Duodenal mucosa (tissue), 2 donors: ENCODE results near the gene BCAS3.
"Not testable (repeated sequence)": the region's sequence is repeated elsewhere in the genome, so short reads cannot be mapped to it uniquely, and the experiment has no call there.

Experiments used
- H3K27ac ChIP-seq: one replicate; pipeline ENCODE4 v1.7.0; 2013; ENCODE audit warnings: low read depth, low read length
- H3K27me3 ChIP-seq, 2 donors: one replicate each; pipeline ENCODE4 v1.7.0; 2013; ENCODE audit warnings: low read length in 2 of 2, control low read depth in 1 of 2; ENCODE audit not compliant: insufficient read depth in 2 of 2, control insufficient read depth in 1 of 2
- H3K36me3 ChIP-seq, 2 donors: one replicate each; pipeline ENCODE4 v1.7.0; 2013; ENCODE audit warnings: low read length in 2 of 2, control low read depth in 1 of 2; ENCODE audit not compliant: insufficient read depth in 2 of 2, control insufficient read depth in 1 of 2
- H3K4me1 ChIP-seq, 2 donors: one replicate each; pipeline ENCODE4 v1.7.0; 2013; ENCODE audit warnings: low read length in 2 of 2, control low read depth in 1 of 2; ENCODE audit not compliant: insufficient read depth in 2 of 2, control insufficient read depth in 1 of 2
- H3K4me3 ChIP-seq, 2 donors: one replicate each; pipeline ENCODE4 v1.7.0; 2013; ENCODE audit warnings: low read length in 2 of 2, low read depth in 1 of 2
- H3K9ac ChIP-seq, 2 donors: one replicate each; pipeline ENCODE4 v1.7.0; 2013; ENCODE audit warnings: low read length in 2 of 2, low read depth in 1 of 2
- H3K9me3 ChIP-seq, 2 donors: one replicate each; pipeline ENCODE4 v1.7.0; 2013; ENCODE audit warnings: low read length in 2 of 2, control low read depth in 1 of 2; ENCODE audit not compliant: control insufficient read depth in 1 of 2

The BCAS3 gene

DNA sequence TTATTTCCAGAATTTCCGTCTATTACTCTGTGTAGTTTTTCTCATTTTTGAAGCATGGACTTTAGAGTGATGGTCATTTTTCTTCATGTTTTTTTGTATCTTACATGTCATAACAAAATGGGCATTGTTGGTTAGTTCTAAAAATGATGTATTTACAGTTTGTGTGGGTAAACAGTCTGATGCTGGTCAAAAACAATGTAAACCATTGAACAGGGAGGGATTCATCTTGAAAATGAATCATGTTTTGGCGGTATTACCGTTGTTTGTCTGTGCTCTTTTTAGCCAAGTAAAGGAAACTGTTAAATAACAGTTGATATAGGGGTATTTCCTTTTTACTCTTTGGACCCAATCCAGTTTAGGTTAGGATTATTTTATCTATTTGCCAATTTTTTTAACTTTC is 315.8 kb downstream of the BCAS3 start:
- H3K4me1 ChIP-seq = no peaks in the 10 kb centered on the region
- H3K9me3 ChIP-seq = no peaks in the 10 kb centered on the region
- no peak overlapping the region for H3K9ac ChIP-seq
- H3K4me3 ChIP-seq = no peak overlapping the region
- H3K36me3 ChIP-seq = no peaks in the 10 kb centered on the region
- H3K27ac ChIP-seq = no peak overlapping the region
- no peaks in the 10 kb centered on the region for H3K27me3 ChIP-seq

DNA sequence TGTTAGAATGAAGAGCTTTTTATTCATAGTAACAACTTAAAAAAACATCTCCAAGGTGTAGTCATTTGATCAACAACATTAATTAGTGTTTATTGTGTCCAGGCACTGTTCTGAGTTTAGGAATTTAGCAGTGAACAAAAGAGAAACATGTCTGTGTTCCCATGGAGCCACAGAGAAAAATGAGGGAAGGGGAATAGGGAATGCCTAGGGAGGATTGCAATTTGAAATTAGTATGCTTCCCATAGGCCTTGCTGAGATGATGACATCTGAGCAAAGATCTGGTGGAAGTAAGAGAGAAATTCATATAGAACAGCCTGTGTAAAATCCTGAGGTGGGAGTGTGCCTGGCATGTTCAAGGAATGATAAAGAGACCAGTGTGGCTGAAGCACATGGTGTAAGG is 318.0 kb downstream of the BCAS3 start:
- Histone ChIP-seq H3K9ac (no peak overlapping the region), H3K4me3 (no peak overlapping the region), H3K9me3 (no peaks in the 10 kb centered on the region), H3K27ac (no peak overlapping the region), H3K27me3 (no peaks in the 10 kb centered on the region), H3K36me3 (no peaks in the 10 kb centered on the region), H3K4me1 (no peaks in the 10 kb centered on the region)

DNA sequence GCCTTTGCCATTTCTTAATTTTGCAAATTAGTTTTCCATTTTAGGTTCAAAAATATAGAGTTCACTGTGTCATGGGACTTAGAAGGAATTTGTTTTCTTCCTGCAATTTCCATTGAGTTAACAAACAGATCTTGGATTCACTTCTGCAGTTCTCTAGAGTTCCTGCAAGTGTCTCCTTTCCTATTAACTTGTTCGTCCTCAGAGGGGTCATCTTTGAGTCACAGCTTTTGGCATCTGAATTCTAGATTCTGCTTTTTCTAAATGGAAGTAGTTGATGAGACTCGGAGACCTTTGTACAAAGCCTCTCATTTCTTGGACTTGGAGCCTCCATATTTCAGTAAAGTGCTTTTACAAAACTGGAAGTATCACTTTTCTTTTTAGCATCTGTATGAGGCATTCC is 323.3 kb downstream of the BCAS3 start:
- H3K27me3 ChIP-seq = no peaks in the 10 kb centered on the region
- no peaks in the 10 kb centered on the region for H3K4me1 ChIP-seq
- no peaks in the 10 kb centered on the region for H3K36me3 ChIP-seq
- no peak overlapping the region for H3K27ac ChIP-seq
- no peak overlapping the region for H3K9ac ChIP-seq
- H3K4me3 ChIP-seq = no peak overlapping the region
- no peaks in the 10 kb centered on the region for H3K9me3 ChIP-seq

DNA sequence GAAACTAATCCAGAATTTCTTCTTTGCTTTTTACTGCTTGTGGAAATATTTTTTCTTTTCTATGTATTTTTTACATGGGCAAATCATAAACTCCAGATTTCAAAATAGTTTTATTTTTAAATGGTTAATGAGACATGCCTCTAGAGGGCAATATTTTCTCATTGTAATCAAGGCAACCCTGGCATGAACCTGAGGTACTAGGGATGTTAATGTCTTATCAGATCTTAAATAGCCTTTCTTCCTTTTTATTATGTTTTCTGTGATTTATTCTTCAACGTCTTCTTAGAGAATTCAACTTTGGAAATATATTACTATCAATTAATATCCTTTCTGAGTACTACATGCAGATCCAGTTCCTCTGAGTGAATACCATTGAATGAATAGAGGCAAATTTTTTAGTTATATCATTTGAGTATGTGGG is 324.7 kb downstream of the BCAS3 start:
- H3K9me3 ChIP-seq = no peaks in the 10 kb centered on the region
- H3K36me3 ChIP-seq = no peaks in the 10 kb centered on the region
- H3K4me3 ChIP-seq = no peak overlapping the region
- H3K4me1 ChIP-seq = peaks cover 0 to 1% of the 10 kb centered on the region in 2 donors
- no peak overlapping the region for H3K9ac ChIP-seq
- H3K27me3 ChIP-seq = no peaks in the 10 kb centered on the region
- no peak overlapping the region for H3K27ac ChIP-seq

DNA sequence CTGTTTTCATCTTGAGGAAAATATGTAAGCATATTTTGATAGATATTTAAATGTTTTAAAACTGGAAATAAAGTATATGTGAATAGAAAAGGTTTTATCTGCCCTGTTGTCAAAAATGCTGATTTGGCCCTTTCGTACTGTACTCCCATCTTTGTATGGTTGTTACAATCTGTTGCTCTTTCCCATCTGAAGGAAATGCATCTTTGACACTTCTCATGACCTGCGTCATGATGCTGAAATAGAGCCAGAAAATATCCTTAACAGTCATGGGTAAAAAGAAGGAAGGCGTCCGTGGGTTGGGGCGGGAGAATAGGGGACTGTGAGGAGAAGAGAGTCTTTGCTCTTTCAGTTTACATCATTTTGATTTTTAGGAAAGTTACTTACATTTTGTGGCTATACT is 327.7 kb downstream of the BCAS3 start:
- H3K9me3 ChIP-seq = no peaks in the 10 kb centered on the region
- peaks cover 0 to 7% of the 10 kb centered on the region in 2 donors for H3K4me1 ChIP-seq
- H3K4me3 ChIP-seq = no peak overlapping the region
- no peak overlapping the region for H3K9ac ChIP-seq
- no peaks in the 10 kb centered on the region for H3K27me3 ChIP-seq
- H3K27ac ChIP-seq = no peak overlapping the region
- no peaks in the 10 kb centered on the region for H3K36me3 ChIP-seq

DNA sequence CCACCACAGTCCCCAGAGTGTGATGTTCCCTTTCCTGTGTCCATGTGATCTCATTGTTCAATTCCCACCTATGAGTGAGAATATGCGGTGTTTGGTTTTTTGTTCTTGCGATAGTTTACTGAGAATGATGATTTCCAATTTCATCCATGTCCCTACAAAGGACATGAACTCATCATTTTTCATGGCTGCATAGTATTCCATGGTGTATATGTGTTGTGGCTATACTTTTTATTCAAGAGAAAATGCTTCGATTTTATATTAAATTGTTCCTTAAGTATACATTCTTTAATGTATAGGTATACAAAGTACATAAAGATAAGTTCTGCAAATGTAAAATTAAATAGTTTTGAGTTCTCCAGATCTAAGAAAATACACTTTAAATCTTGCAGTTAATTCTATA is 328.3 kb downstream of the BCAS3 start:
- H3K4me1 ChIP-seq, H3K27ac ChIP-seq, H3K36me3 ChIP-seq: not testable (repeated sequence)

DNA sequence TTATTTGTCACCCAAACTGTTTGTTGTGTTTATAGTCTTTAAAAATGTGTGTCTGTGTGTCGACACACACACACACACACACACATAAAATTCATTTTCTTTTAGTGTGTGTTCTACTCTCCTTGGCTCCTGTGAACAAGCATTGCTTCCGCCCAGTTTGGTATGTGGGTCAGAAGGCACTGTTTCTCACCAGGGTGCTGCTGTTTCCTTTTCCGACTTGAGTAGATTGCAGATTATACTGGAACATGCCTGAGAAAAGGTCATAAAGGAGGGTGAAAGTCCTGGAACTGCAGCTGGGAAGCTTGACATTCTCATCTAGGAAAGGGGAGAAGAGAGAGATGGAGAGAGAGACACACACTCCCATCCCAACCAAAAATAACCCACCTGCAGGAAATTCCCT is 330.3 kb downstream of the BCAS3 start:
- no peak overlapping the region for H3K9ac ChIP-seq
- no peak overlapping the region for H3K27ac ChIP-seq
- peaks cover 0 to 7% of the 10 kb centered on the region in 2 donors for H3K4me1 ChIP-seq
- no peak overlapping the region for H3K4me3 ChIP-seq
- H3K36me3 ChIP-seq = no peaks in the 10 kb centered on the region
- H3K9me3 ChIP-seq = no peaks in the 10 kb centered on the region
- no peaks in the 10 kb centered on the region for H3K27me3 ChIP-seq

More for the DNA sequence above, 328.3 kb downstream of the BCAS3 start:
- not testable (repeated sequence) for H3K9ac ChIP-seq, H3K27me3 ChIP-seq, H3K4me3 ChIP-seq, H3K9me3 ChIP-seq

DNA sequence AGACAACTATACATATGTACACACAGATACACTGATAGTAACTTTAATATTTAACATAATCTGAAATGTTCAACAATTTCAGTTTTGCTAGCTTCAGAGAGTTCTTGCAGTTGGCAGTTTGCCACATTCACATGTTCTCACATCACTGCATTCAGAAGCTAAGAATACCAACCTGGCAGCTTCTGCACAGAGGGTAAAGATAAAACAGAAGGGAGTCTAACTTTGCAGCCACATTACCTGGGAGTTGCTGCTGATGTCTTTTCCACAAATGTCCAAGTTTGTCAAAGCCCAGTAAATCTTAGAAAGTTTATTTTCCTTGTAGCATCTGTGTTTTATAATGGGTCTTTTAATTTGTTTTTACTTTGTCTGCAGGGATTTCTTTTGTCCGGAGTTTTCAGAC is 332.0 kb downstream of the BCAS3 start:
- H3K9me3 ChIP-seq = no peaks in the 10 kb centered on the region
- H3K4me1 ChIP-seq = peaks cover 0 to 7% of the 10 kb centered on the region in 2 donors
- no peak overlapping the region for H3K4me3 ChIP-seq
- no peaks in the 10 kb centered on the region for H3K36me3 ChIP-seq
- no peak overlapping the region for H3K27ac ChIP-seq
- H3K9ac ChIP-seq = no peak overlapping the region
- no peaks in the 10 kb centered on the region for H3K27me3 ChIP-seq

DNA sequence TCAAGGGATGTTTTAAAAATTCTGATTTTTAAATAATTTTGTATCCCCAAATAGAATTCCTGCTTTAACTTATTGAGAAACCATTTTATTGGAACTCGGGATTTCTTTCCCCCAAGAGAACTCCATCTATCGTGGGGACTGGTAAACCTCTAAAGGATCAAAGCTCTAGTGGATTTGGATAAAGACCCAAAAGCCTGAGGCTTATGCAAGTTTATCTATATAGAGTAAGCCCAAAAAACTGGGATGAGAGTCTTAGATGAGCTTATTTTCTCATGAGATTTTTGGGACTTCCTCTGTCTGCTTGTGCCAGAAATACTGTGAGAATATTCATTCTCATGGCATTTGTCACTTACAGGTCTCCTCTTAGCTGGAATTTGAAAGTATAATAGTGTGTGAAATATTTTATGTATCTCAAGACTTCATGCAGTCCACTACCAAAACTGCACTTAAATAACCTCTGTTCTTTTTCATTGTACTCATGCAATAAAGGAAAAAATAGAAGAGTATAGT is 333.1 kb downstream of the BCAS3 start:
- peaks cover 0 to 7% of the 10 kb centered on the region in 2 donors for H3K4me1 ChIP-seq
- no peaks in the 10 kb centered on the region for H3K27me3 ChIP-seq
- no peak overlapping the region for H3K4me3 ChIP-seq
- H3K36me3 ChIP-seq = no peaks in the 10 kb centered on the region
- H3K27ac ChIP-seq = no peak overlapping the region
- H3K9me3 ChIP-seq = no peaks in the 10 kb centered on the region
- H3K9ac ChIP-seq = no peak overlapping the region

DNA sequence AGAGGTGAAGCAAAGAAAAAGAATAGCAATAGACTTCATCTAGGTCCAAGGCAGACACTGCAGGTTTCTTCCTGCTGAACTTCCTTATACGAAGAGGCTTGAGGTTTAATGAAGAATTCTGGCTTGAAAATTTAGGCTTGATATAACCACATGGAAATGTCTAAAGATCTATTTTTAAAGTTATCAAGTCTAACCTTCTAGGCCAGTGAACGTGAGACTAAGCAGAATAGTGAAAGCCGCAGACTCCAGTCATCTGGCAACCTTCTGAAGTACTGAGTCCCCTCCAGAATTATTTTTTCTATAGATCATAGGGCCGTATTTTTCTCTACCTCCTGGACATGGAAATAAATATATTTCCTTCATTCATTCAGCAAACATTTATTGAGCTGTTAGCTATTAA is 333.6 kb downstream of the BCAS3 start:
- H3K9ac ChIP-seq = no peak overlapping the region
- no peaks in the 10 kb centered on the region for H3K9me3 ChIP-seq
- no peak overlapping the region for H3K27ac ChIP-seq
- no peaks in the 10 kb centered on the region for H3K27me3 ChIP-seq
- no peak overlapping the region for H3K4me3 ChIP-seq
- peaks cover 0 to 7% of the 10 kb centered on the region in 2 donors for H3K4me1 ChIP-seq
- no peaks in the 10 kb centered on the region for H3K36me3 ChIP-seq

DNA sequence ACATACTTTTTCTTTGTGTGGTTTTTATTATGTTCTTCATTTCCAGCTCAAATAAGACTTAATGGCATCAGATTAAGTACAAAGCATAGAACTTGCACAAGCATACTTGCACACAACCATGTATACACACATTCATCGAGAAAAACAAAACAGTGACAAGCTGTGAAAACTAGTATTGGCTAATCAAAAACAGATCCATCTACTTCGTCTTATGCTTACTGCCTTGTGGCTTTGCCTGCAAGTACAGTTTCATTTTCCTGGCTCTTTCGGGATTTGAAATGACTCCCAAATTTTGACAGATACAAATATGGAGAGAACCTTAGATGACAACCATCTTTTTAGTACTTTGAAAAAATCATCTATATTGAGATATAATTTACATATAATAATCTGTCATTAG is 338.3 kb downstream of the BCAS3 start:
- Histone ChIP-seq H3K4me1 (no peaks in the 10 kb centered on the region), H3K4me3 (no peak overlapping the region), H3K9ac (no peak overlapping the region), H3K27me3 (no peaks in the 10 kb centered on the region), H3K27ac (no peak overlapping the region), H3K9me3 (no peaks in the 10 kb centered on the region), H3K36me3 (no peaks in the 10 kb centered on the region)
